Measurements from ENCODE around the gene PGD.
A peak's percentile ranks its signal among the peaks of the same experiment; 100 is the strongest.
"Not testable (repeated sequence)": the region's sequence is repeated elsewhere in the genome, so short reads cannot be mapped to it uniquely, and the experiment has no call there.

PGD gene
- total RNA-seq, result 21.4 to 30.0 (median 23.6) reads per million in 3 donors

DNA sequence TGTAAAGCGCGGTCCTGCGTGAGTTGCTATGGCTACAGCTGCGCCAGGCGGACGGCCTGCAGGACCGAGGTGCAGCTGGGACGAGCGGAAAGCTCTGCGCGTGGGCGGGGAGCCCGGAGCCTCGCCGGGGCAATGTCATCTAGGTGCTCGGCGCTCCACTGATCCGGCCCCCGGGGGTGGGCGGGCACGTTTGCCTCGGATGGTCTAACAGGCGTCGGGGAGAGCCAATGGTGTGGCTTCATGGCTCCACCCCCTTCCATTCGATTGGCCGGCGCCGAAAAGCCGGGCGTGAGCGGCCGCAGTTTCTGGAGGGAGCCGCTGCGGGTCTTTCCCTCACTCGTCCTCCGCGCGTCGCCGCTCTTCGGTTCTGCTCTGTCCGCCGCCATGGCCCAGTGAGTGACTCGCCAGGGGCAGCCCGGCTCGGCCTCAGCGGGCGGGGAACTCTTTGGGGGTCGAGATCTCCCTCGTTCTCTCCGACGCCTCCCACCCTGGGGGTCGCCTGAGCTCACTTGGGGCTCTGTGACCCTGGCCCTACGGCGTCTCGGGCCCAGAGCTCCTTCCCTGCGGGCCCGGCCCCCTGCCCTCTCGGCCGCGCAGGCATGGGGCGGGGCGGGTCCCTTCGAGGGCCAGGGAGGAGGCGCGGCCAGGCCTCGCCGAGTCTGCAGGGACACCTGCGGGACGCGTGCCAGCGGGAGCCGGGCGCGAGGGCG, at the start of gene PGD:
Gene PGD (plus strand): TSS at position 331 of the 710 bp plus-strand sequence. CDS start 54 bp downstream, at position 385.
- Histone ChIP-seq H3K9me3 (ENCODE audit: control insufficient read depth, low read length) (no peaks in the 10 kb centered on the region), H3K27me3 (replicated peaks; ENCODE audit: control insufficient read depth, insufficient read depth, low read length, poor library complexity, severe bottlenecking) (no peaks in the 10 kb centered on the region), H3K4me3 (ENCODE audit: insufficient read depth, low read depth, low read length, poor library complexity, severe bottlenecking) (peak within 1 kb of the TSS; percentile 90), H3K4me1 (ENCODE audit: control insufficient read depth, insufficient read depth, low read length, poor library complexity, severe bottlenecking) (peaks cover 12% of the 10 kb centered on the region), H3K36me3 (ENCODE audit: control insufficient read depth, insufficient read depth, low read length) (peaks cover 9% of the 10 kb centered on the region), H3K27ac (ENCODE audit: insufficient read depth, low read length, poor library complexity, severe bottlenecking) (peak within 1 kb of the TSS; percentile 83)
- DNase-seq, result peak; percentile 90 to 95 (median 94)

DNA sequence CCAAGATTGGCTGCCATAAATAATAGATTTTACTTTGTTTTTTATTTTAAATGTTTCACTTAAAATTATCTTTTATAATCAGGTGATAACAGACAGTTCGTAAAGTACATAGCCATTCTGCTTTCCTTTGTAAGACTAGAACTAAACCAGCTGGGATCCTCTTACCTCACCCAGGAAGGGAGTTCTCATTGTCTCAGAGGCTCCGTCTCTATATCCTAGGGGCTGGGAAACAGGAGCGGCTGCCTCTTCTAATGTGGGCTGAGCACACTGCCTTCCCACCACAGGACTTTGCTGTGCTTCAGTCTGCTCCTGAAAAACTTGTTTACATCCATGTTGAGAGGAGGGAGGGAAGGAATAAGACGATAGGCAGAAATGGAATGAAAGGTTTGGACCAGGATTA, 45.6 kb upstream of the PGD start:
- H3K4me1 ChIP-seq (ENCODE audit: control insufficient read depth, insufficient read depth, low read length, poor library complexity, severe bottlenecking), result no peaks in the 10 kb centered on the region
- no peak overlapping the region for H3K27ac ChIP-seq (ENCODE audit: insufficient read depth, low read length, poor library complexity, severe bottlenecking)
- H3K36me3 ChIP-seq (ENCODE audit: control insufficient read depth, insufficient read depth, low read length), result peaks cover 15% of the 10 kb centered on the region
- no peaks in the 10 kb centered on the region for H3K27me3 ChIP-seq (replicated peaks; ENCODE audit: control insufficient read depth, insufficient read depth, low read length, poor library complexity, severe bottlenecking)
- no peak for DNase-seq
- H3K9me3 ChIP-seq (ENCODE audit: control insufficient read depth, low read length), result no peaks in the 10 kb centered on the region
- H3K4me3 ChIP-seq (ENCODE audit: insufficient read depth, low read depth, low read length, poor library complexity, severe bottlenecking), result no peak overlapping the region

DNA sequence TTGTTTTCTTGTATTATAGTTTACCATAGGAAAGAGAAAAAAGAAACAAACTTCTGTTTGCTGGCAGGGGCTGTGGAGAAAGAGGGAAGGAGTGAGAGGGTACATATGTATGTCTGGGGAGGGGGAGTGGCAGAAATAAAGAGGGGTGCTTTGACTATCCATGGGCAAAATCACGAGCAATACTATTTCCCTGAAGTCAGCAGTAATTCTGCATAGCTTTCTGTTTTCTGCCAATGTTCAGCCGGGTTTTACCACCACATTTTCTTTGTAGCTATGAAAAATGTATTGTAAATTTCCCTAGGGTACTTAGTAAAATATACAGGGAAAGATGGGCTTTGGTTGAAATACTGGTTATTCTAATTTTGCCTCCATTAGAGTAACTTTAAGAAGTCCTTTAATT, 45.2 kb upstream of the PGD start:
- H3K4me1 ChIP-seq (ENCODE audit: control insufficient read depth, insufficient read depth, low read length, poor library complexity, severe bottlenecking), result no peaks in the 10 kb centered on the region
- peaks cover 11% of the 10 kb centered on the region for H3K36me3 ChIP-seq (ENCODE audit: control insufficient read depth, insufficient read depth, low read length)
- no peaks in the 10 kb centered on the region for H3K27me3 ChIP-seq (replicated peaks; ENCODE audit: control insufficient read depth, insufficient read depth, low read length, poor library complexity, severe bottlenecking)
- H3K4me3 ChIP-seq (ENCODE audit: insufficient read depth, low read depth, low read length, poor library complexity, severe bottlenecking), result no peak overlapping the region
- no peaks in the 10 kb centered on the region for H3K9me3 ChIP-seq (ENCODE audit: control insufficient read depth, low read length)
- DNase-seq, result no peak
- no peak overlapping the region for H3K27ac ChIP-seq (ENCODE audit: insufficient read depth, low read length, poor library complexity, severe bottlenecking)

DNA sequence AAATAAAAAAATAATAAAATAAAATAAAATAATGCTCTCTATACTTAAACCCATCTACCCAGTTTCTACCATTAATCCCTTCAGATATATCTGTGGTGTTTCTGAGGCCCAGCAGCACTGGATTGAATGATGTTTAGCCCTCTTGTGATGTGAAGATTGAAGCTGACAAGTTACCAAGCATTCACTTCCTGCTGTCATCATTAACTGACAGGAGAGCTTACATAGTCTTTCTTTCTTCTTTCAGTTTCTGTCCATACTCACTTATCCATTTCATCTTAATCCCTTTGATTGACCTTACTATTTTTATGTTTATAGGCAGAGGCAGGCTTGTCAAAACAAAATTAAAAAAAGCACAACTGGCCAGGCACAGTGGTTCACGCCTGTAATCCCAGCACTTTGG, 38.8 kb upstream of the PGD start:
- H3K27me3 ChIP-seq (replicated peaks; ENCODE audit: control insufficient read depth, insufficient read depth, low read length, poor library complexity, severe bottlenecking), result no peaks in the 10 kb centered on the region
- no peak overlapping the region for H3K4me3 ChIP-seq (ENCODE audit: insufficient read depth, low read depth, low read length, poor library complexity, severe bottlenecking)
- no peaks in the 10 kb centered on the region for H3K4me1 ChIP-seq (ENCODE audit: control insufficient read depth, insufficient read depth, low read length, poor library complexity, severe bottlenecking)
- no peaks in the 10 kb centered on the region for H3K9me3 ChIP-seq (ENCODE audit: control insufficient read depth, low read length)
- H3K36me3 ChIP-seq (ENCODE audit: control insufficient read depth, insufficient read depth, low read length), result peaks cover 2% of the 10 kb centered on the region
- no peak for DNase-seq
- no peak overlapping the region for H3K27ac ChIP-seq (ENCODE audit: insufficient read depth, low read length, poor library complexity, severe bottlenecking)

DNA sequence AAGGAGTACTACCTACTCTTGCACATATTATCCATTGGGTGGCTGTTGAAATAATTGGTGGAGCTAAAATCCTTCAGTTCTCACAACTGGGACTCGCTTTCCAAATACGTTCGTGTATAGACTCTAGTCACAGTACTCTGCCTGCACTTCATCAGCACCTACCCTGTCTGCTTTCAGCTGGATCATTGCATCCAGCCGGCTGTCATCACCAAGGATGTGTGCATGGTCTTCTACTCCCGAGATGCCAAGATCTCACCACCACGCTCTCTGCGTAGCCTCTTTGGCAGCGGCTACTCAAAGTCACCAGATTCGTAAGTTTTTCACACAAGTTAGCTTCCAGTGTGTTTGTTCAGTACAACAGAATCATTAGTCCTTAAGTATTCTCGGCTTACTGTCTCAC, 37.3 kb upstream of the PGD start:
- Histone ChIP-seq H3K4me1 (ENCODE audit: control insufficient read depth, insufficient read depth, low read length, poor library complexity, severe bottlenecking) (no peaks in the 10 kb centered on the region), H3K27me3 (replicated peaks; ENCODE audit: control insufficient read depth, insufficient read depth, low read length, poor library complexity, severe bottlenecking) (no peaks in the 10 kb centered on the region), H3K27ac (ENCODE audit: insufficient read depth, low read length, poor library complexity, severe bottlenecking) (no peak overlapping the region), H3K9me3 (ENCODE audit: control insufficient read depth, low read length) (no peaks in the 10 kb centered on the region), H3K4me3 (ENCODE audit: insufficient read depth, low read depth, low read length, poor library complexity, severe bottlenecking) (no peak overlapping the region), H3K36me3 (ENCODE audit: control insufficient read depth, insufficient read depth, low read length) (peaks cover 8% of the 10 kb centered on the region)
- no peak for DNase-seq

DNA sequence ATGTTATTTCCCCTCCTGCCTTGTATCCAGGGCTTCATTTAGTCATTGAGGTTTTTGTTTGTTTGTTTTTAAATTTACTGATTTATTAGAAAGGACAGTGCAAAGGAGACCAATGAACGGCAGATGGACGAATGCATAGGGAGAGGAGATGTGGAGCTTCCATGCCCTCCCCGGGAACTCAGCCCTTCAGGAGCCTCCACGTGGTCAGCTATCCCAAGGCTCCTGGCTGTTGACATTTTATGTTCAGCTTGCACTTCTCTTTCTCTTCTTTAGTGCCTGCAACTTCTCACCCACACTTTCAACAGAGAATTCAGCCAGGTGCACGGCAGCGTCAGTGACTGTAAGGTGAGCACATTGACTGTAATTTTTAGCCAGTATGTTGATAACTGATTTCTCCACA, 30.7 kb upstream of the PGD start:
- Histone ChIP-seq H3K36me3 (ENCODE audit: control insufficient read depth, insufficient read depth, low read length) (peaks cover 27% of the 10 kb centered on the region), H3K4me1 (ENCODE audit: control insufficient read depth, insufficient read depth, low read length, poor library complexity, severe bottlenecking) (no peaks in the 10 kb centered on the region), H3K27me3 (replicated peaks; ENCODE audit: control insufficient read depth, insufficient read depth, low read length, poor library complexity, severe bottlenecking) (no peaks in the 10 kb centered on the region), H3K4me3 (ENCODE audit: insufficient read depth, low read depth, low read length, poor library complexity, severe bottlenecking) (no peak overlapping the region), H3K27ac (ENCODE audit: insufficient read depth, low read length, poor library complexity, severe bottlenecking) (no peak overlapping the region), H3K9me3 (ENCODE audit: control insufficient read depth, low read length) (no peaks in the 10 kb centered on the region)
- no peak for DNase-seq

DNA sequence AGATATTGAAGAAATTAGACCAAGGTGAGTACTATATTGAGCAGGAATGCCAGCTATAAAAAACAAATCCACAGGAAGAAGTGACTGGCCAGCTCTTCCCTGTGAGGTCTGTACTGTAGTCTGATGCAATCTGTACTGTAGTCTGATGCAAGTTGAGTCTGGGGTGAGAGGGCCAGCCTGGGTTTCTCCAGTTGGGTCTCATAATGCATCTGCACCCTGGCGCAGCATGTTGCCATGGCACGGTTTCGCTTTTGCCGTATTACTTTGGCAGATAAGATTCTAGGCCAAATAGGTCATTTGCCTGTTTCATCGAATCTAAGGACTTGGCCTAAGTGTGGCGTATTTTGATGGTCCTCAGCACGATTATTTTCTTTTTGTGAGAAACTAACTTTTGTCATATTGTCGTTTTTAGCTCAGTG, 24.4 kb upstream of the PGD start:
- Histone ChIP-seq H3K27me3 (replicated peaks; ENCODE audit: control insufficient read depth, insufficient read depth, low read length, poor library complexity, severe bottlenecking) (no peaks in the 10 kb centered on the region), H3K27ac (ENCODE audit: insufficient read depth, low read length, poor library complexity, severe bottlenecking) (no peak overlapping the region), H3K4me1 (ENCODE audit: control insufficient read depth, insufficient read depth, low read length, poor library complexity, severe bottlenecking) (no peaks in the 10 kb centered on the region), H3K4me3 (ENCODE audit: insufficient read depth, low read depth, low read length, poor library complexity, severe bottlenecking) (no peak overlapping the region), H3K36me3 (ENCODE audit: control insufficient read depth, insufficient read depth, low read length) (peaks cover 29% of the 10 kb centered on the region), H3K9me3 (ENCODE audit: control insufficient read depth, low read length) (no peaks in the 10 kb centered on the region)
- DNase-seq, result no peak

DNA sequence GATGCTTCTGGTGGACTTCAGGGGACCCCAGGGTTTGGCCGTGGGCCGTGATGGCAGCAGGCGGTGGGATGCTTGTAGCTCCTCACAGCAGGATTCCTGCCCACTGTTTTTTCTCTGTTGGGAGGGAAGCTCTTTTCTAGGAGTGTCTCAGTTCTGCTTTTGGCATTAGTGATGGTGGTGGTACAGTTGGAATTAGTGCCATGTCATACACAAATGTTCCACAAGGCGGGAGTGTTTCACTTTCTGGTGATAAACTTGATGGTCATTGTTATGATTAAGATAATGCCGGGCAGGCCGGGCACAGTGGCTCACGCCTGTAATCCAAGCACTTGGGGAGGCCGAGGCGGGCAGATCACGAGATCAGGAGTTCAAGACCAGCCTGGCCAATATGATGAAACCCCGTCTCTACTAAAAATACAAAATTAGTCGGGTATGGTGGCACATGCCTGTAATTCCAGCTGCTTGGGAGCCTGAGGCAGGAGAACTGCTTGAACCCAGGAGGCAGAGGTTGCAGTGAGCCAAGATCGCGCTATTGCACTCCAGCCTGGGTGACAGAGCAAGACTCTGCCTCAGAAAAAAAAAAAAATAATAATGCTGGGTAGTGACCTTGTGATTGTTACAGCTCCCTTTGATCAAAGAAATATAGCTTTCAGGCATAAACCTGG, 21.4 kb upstream of the PGD start:
- H3K4me3 ChIP-seq (ENCODE audit: insufficient read depth, low read depth, low read length, poor library complexity, severe bottlenecking); DNase-seq; H3K4me1 ChIP-seq (ENCODE audit: control insufficient read depth, insufficient read depth, low read length, poor library complexity, severe bottlenecking); H3K27me3 ChIP-seq (replicated peaks; ENCODE audit: control insufficient read depth, insufficient read depth, low read length, poor library complexity, severe bottlenecking); H3K9me3 ChIP-seq (ENCODE audit: control insufficient read depth, low read length); H3K27ac ChIP-seq (ENCODE audit: insufficient read depth, low read length, poor library complexity, severe bottlenecking): not testable (repeated sequence)
- H3K36me3 ChIP-seq (ENCODE audit: control insufficient read depth, insufficient read depth, low read length), result peaks cover 17% of the 10 kb centered on the region

DNA sequence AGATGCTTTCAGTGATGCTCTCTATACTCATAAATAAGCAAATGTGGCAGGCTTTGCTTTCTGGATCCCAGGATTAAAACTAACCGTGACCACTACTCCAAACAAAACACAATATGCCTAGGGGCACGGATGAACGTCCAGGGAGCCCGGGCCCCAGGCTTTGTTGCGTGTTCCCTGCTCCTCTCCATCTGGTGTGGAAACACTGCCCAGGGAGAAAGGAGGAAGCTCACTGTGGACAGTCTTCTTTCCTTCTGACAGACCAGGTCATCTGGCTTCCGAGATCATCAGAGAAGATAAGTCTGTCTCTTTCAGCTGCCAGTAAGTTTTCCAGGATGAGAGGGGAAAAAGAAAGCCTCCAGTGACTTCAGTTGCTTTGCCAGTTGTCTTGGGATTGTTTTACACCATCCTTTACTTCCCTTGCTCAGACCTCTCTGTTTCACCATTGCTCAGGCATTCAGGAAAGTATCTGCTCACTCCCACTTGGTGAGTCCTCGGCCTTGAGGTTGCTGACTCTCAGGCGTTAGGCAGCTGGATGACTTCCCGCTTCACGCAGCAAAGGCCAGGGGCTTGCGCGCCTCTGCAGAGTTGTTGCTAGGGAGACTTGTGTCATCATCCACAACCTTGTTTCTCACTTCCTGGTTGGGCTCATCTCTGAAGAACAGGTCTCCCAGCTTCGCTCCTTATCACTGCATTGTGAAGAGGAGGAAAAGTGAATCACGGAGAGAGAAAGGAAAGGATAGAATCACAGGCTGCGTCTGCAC, 20.6 kb upstream of the PGD start:
- no peaks in the 10 kb centered on the region for H3K4me1 ChIP-seq (ENCODE audit: control insufficient read depth, insufficient read depth, low read length, poor library complexity, severe bottlenecking)
- no peaks in the 10 kb centered on the region for H3K9me3 ChIP-seq (ENCODE audit: control insufficient read depth, low read length)
- H3K4me3 ChIP-seq (ENCODE audit: insufficient read depth, low read depth, low read length, poor library complexity, severe bottlenecking), result no peak overlapping the region
- no peak overlapping the region for H3K27ac ChIP-seq (ENCODE audit: insufficient read depth, low read length, poor library complexity, severe bottlenecking)
- peaks cover 17% of the 10 kb centered on the region for H3K36me3 ChIP-seq (ENCODE audit: control insufficient read depth, insufficient read depth, low read length)
- H3K27me3 ChIP-seq (replicated peaks; ENCODE audit: control insufficient read depth, insufficient read depth, low read length, poor library complexity, severe bottlenecking), result no peaks in the 10 kb centered on the region
- DNase-seq, result no peak

DNA sequence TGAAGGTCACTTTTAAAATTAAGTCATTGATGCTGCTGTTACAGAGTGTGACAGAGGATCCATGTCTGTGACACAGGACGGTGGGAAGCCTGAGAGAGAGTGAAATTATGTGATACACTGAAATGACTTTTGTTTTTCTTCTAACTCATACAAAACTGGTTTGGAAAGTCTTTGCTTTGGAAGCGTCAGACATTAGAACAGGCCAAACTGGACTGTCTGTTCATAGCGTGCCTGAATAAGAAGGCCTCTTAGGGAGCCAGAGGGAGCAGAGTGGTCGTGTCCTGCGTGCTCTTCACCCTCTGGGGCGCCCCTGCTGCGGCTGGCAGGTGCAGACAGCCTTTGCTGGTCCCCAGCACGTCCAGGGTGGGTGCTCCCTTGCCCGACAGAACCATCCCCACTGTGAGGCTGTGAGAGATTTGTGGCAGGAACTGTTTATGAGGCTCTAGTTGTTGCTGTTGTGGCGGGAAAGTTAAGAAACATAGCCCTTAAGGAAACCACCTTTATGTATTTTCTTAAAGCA, 19.7 kb upstream of the PGD start:
- no peak overlapping the region for H3K4me3 ChIP-seq (ENCODE audit: insufficient read depth, low read depth, low read length, poor library complexity, severe bottlenecking)
- peaks cover 9% of the 10 kb centered on the region for H3K36me3 ChIP-seq (ENCODE audit: control insufficient read depth, insufficient read depth, low read length)
- no peaks in the 10 kb centered on the region for H3K9me3 ChIP-seq (ENCODE audit: control insufficient read depth, low read length)
- no peak overlapping the region for H3K27ac ChIP-seq (ENCODE audit: insufficient read depth, low read length, poor library complexity, severe bottlenecking)
- H3K4me1 ChIP-seq (ENCODE audit: control insufficient read depth, insufficient read depth, low read length, poor library complexity, severe bottlenecking), result no peaks in the 10 kb centered on the region
- DNase-seq, result no peak
- no peaks in the 10 kb centered on the region for H3K27me3 ChIP-seq (replicated peaks; ENCODE audit: control insufficient read depth, insufficient read depth, low read length, poor library complexity, severe bottlenecking)
